Peyer's patch (tissue), 4 donors: Measurements from ENCODE around the gene ARID1B.

Source experiments
- CTCF ChIP-seq, 6 experiments: fragments of 450-650 bp in 4 of 6; fragments of 200-600 bp in 2 of 6; sonication (generic) in 1 of 6; IDR thresholded peaks; one replicate each; pipeline ENCODE4 v1.5.1; 2017 to 2019; ENCODE audit warnings: antibody characterized with exemption in 6 of 6, mild to moderate bottlenecking in 3 of 6, moderate library complexity in 1 of 6
- POLR2A ChIP-seq, 2 donors: fragments of 450-650 bp; IDR thresholded peaks; one replicate each; pipeline ENCODE4 v1.5.1; 2017; ENCODE audit warnings: antibody characterized with exemption in 2 of 2, mild to moderate bottlenecking in 2 of 2, moderate library complexity in 2 of 2

GRCh38 chr6:157066781-157067491 is 289.8 kb downstream of the ARID1B start:
- TF ChIP-seq CTCF (IDR thresholded peaks at IDR 0.05) (no peak), POLR2A (IDR thresholded peaks at IDR 0.05) (no peak)
